ENCODE measurements around the gene RS1. TPM values are rescaled to one million over a fixed set of nuclear protein-coding genes. Genes with fewer than 3 reads are reported as not detected.

The RS1 gene
- total and polyA plus RNA-seq, 4 donors = not detected

GRCh38 chrX:18596096-18596495 lies 75.8 kb downstream of the RS1 start (continued):
- no peak for TF ChIP-seq REST (IDR thresholded peaks at IDR 0.05)
- no peak for TF ChIP-seq YY1 (IDR thresholded peaks at IDR 0.05)
- TF ChIP-seq MAX (IDR thresholded peaks at IDR 0.05) = no peak

GRCh38 chrX:18594079-18594478 lies 77.8 kb downstream of the RS1 start:
- H3K4me3 ChIP-seq (ENCODE audit: low read depth in 1 of 3, low read length in 3 of 3) = no peak overlapping the region
- WGBS = 69% methylated on average over 2 of the region's 2 CpGs
- H3K4me1 ChIP-seq (ENCODE audit: control insufficient read depth in 4 of 4, insufficient read depth in 4 of 4, low read length in 3 of 4) = no peaks in the 10 kb centered on the region
- no peaks in the 10 kb centered on the region for H3K27me3 ChIP-seq (ENCODE audit: control insufficient read depth in 4 of 4, insufficient read depth in 4 of 4, low read length in 3 of 4)
- no peak for DNase-seq (ENCODE audit: low spot score)
- H3K27ac ChIP-seq (ENCODE audit: low read depth in 1 of 2, low read length in 2 of 2) = no peak overlapping the region
- peaks cover 0 to 4% (median 0%) of the 10 kb centered on the region in 4 donors for H3K36me3 ChIP-seq (ENCODE audit: control insufficient read depth in 4 of 4, insufficient read depth in 3 of 4, low read depth in 1 of 4, low read length in 3 of 4)
- TF ChIP-seq CTCF (IDR thresholded peaks at IDR 0.05; ENCODE audit: low read depth, low read length, missing input control) (no peak), RAD21 (IDR thresholded peaks at IDR 0.05) (peak in 1 of 2 donors; percentile 3), FOXA2 (IDR thresholded peaks at IDR 0.05) (no peak), NR2F2 (IDR thresholded peaks at IDR 0.05) (no peak), YY1 (IDR thresholded peaks at IDR 0.05) (no peak), JUND (IDR thresholded peaks at IDR 0.05) (no peak), ZBTB33 (IDR thresholded peaks at IDR 0.05) (no peak), MAX (IDR thresholded peaks at IDR 0.05) (no peak), RXRA (IDR thresholded peaks at IDR 0.05) (peak in 1 of 2 donors; percentile 34), HNF4A (conservative IDR thresholded peaks at IDR 0.05) (peak in 1 of 2 donors; percentile 25), HNF4G (IDR thresholded peaks at IDR 0.05) (no peak)
- no peak overlapping the region for H3K9ac ChIP-seq (ENCODE audit: low read depth in 1 of 2, low read length in 2 of 2)
- no peaks in the 10 kb centered on the region for H3K9me3 ChIP-seq (ENCODE audit: control insufficient read depth in 4 of 4, low read length in 3 of 4)

GRCh38 chrX:18591834-18592233 lies 80.1 kb downstream of the RS1 start:
- 84% methylated on average over 2 of the region's 2 CpGs for WGBS
- Histone ChIP-seq H3K27ac (ENCODE audit: low read depth in 1 of 2, low read length in 2 of 2) (no peak overlapping the region), H3K4me3 (ENCODE audit: low read depth in 1 of 3, low read length in 3 of 3) (no peak overlapping the region), H3K4me1 (ENCODE audit: control insufficient read depth in 4 of 4, insufficient read depth in 4 of 4, low read length in 3 of 4) (no peaks in the 10 kb centered on the region), H3K36me3 (ENCODE audit: control insufficient read depth in 4 of 4, insufficient read depth in 3 of 4, low read depth in 1 of 4, low read length in 3 of 4) (peaks cover 0 to 1% (median 0%) of the 10 kb centered on the region in 4 donors), H3K27me3 (ENCODE audit: control insufficient read depth in 4 of 4, insufficient read depth in 4 of 4, low read length in 3 of 4) (no peaks in the 10 kb centered on the region), H3K9me3 (ENCODE audit: control insufficient read depth in 4 of 4, low read length in 3 of 4) (no peaks in the 10 kb centered on the region), H3K9ac (ENCODE audit: low read depth in 1 of 2, low read length in 2 of 2) (no peak overlapping the region)
- no peak for DNase-seq (ENCODE audit: low spot score)
- TF ChIP-seq FOXA1 (IDR thresholded peaks at IDR 0.05) = no peak
- TF ChIP-seq ATF3 (IDR thresholded peaks at IDR 0.05) = no peak
- TF ChIP-seq MAX (IDR thresholded peaks at IDR 0.05) = no peak
- TF ChIP-seq JUND (IDR thresholded peaks at IDR 0.05) = no peak
- TF ChIP-seq ZBTB33 (IDR thresholded peaks at IDR 0.05) = no peak
- TF ChIP-seq NR2F2 (IDR thresholded peaks at IDR 0.05) = no peak
- TF ChIP-seq HNF4G (IDR thresholded peaks at IDR 0.05) = no peak
- TF ChIP-seq TAF1 (conservative IDR thresholded peaks at IDR 0.05) = no peak
- TF ChIP-seq RAD21 (IDR thresholded peaks at IDR 0.05) = no peak
- TF ChIP-seq YY1 (IDR thresholded peaks at IDR 0.05) = no peak
- no peak for TF ChIP-seq FOXA2 (IDR thresholded peaks at IDR 0.05)
- TF ChIP-seq GABPA (IDR thresholded peaks at IDR 0.05 in 1 of 2, conservative IDR thresholded peaks at IDR 0.05 in 1 of 2) = no peak
- no peak for TF ChIP-seq SP1 (IDR thresholded peaks at IDR 0.05)
- TF ChIP-seq RXRA (IDR thresholded peaks at IDR 0.05) = no peak
